Measurements from ENCODE around the gene PPP4R3A. TPM values are rescaled to one million over a fixed set of nuclear protein-coding genes. Genes with fewer than 3 reads are reported as not detected.

Gene PPP4R3A
- total RNA-seq, 1 experiment from 2014 or later, result 124 TPM

- CTCF ChIA-PET, result no interaction called here
- Mint-ChIP-seq H3K36me3 (no peaks in the 10 kb centered on the region), H3K4me1 (no peaks in the 10 kb centered on the region), H3K4me3 (no peak overlapping the region), H3K27me3 (ENCODE audit: low read depth) (peaks cover 13% of the 10 kb centered on the region), H3K27ac (no peak overlapping the region), H3K9me3 (peaks cover 13% of the 10 kb centered on the region)
- DNase-seq (ENCODE audit: low spot score) (no peak), ATAC-seq (no peak)
- no peak for TF ChIP-seq IRF1 (CRISPR knock-in tag; IDR thresholded peaks at IDR 0.05)
- TF ChIP-seq NR2C2 (CRISPR knock-in tag; IDR thresholded peaks at IDR 0.05), result no peak
- TF ChIP-seq MLX (CRISPR knock-in tag; IDR thresholded peaks at IDR 0.05), result no peak
- POLR2A ChIA-PET, result no interaction called here
These were observed 11.0 kb upstream of the PPP4R3A start for GRCh38 chr14:91521061-91521640.

GRCh38 chr14:91520138-91520537 lies 10.0 kb upstream of the PPP4R3A start:
- TF ChIP-seq ELF4 (CRISPR knock-in tag; IDR thresholded peaks at IDR 0.05; ENCODE audit: low read depth) (no peak), CREB1 (CRISPR knock-in tag; IDR thresholded peaks at IDR 0.05) (no peak), USF2 (CRISPR knock-in tag; IDR thresholded peaks at IDR 0.05) (no peak), FOXK1 (CRISPR knock-in tag; IDR thresholded peaks at IDR 0.05) (no peak), OVOL2 (CRISPR knock-in tag; IDR thresholded peaks at IDR 0.05; ENCODE audit: borderline replicate concordance) (no peak), CBFB (CRISPR knock-in tag; IDR thresholded peaks at IDR 0.05; ENCODE audit: low read depth) (no peak), NR1H2 (CRISPR knock-in tag; IDR thresholded peaks at IDR 0.05) (no peak), NFE2L1 (CRISPR knock-in tag; IDR thresholded peaks at IDR 0.05) (no peak), GRHL2 (CRISPR knock-in tag; IDR thresholded peaks at IDR 0.05; ENCODE audit: insufficient replicate concordance, severe bottlenecking) (no peak), TCF7 (CRISPR knock-in tag; IDR thresholded peaks at IDR 0.05; ENCODE audit: low read depth) (no peak), SP1 (CRISPR knock-in tag; conservative IDR thresholded peaks at IDR 0.05) (no peak), PREB (CRISPR knock-in tag; IDR thresholded peaks at IDR 0.05; ENCODE audit: borderline replicate concordance) (no peak), ZBTB21 (CRISPR knock-in tag; IDR thresholded peaks at IDR 0.05; ENCODE audit: borderline replicate concordance) (no peak), ERG (CRISPR knock-in tag; IDR thresholded peaks at IDR 0.05) (no peak), HMGXB4 (CRISPR knock-in tag; IDR thresholded peaks at IDR 0.05) (no peak), ARID4B (CRISPR knock-in tag; IDR thresholded peaks at IDR 0.05; ENCODE audit: borderline replicate concordance) (no peak), RELA (CRISPR knock-in tag; IDR thresholded peaks at IDR 0.05; ENCODE audit: borderline replicate concordance) (no peak), USF1 (CRISPR knock-in tag; IDR thresholded peaks at IDR 0.05) (no peak), FOXJ3 (CRISPR knock-in tag; IDR thresholded peaks at IDR 0.05; ENCODE audit: borderline replicate concordance) (no peak)
- CTCF ChIA-PET, result interaction anchor here (0.7 kb wide), 1 partner anchor 391 kb away, joined by 3 read pairs; no protein-coding TSS in a partner anchor
- DNase-seq (ENCODE audit: low spot score), result no peak
- no peak for ATAC-seq
- Mint-ChIP-seq H3K4me1 (no peaks in the 10 kb centered on the region), H3K36me3 (no peaks in the 10 kb centered on the region), H3K9me3 (peaks cover 13% of the 10 kb centered on the region), H3K4me3 (no peak overlapping the region), H3K27ac (no peak overlapping the region), H3K27me3 (ENCODE audit: low read depth) (peaks cover 13% of the 10 kb centered on the region)
- POLR2A ChIA-PET, result interaction anchor here (0.6 kb wide), 1 partner anchor 8 kb away, joined by 3 read pairs; no protein-coding TSS in a partner anchor
